ENCODE results near the gene SMYD3. TPM values are rescaled to one million over a fixed set of nuclear protein-coding genes. Genes with fewer than 3 reads are reported as not detected.

The SMYD3 gene
- total RNA-seq, 1 donor from 2014 or later, result 35.4 TPM

- Mint-ChIP-seq H3K27me3 (ENCODE audit: unreplicated experiment) (no peaks in the 10 kb centered on the region), H3K4me3 (ENCODE audit: unreplicated experiment) (no peak overlapping the region), H3K9me3 (ENCODE audit: unreplicated experiment) (peaks cover 7% of the 10 kb centered on the region), H3K36me3 (ENCODE audit: unreplicated experiment) (peaks cover 8% of the 10 kb centered on the region), H3K4me1 (ENCODE audit: low read depth, unreplicated experiment) (no peaks in the 10 kb centered on the region), H3K27ac (ENCODE audit: unreplicated experiment) (no peak overlapping the region)
- no peak for TF ChIP-seq CTCF (IDR thresholded peaks at IDR 0.05; ENCODE audit: partially characterized antibody, unreplicated experiment)
- no peak for DNase-seq
Measured at GRCh38 chr1:246086191-246086590, 420.9 kb downstream of the SMYD3 start.

GRCh38 chr1:246083416-246083815 is 423.7 kb downstream of the SMYD3 start:
- no peak for TF ChIP-seq CTCF (IDR thresholded peaks at IDR 0.05; ENCODE audit: partially characterized antibody, unreplicated experiment)
- no peak for DNase-seq

GRCh38 chr1:246081856-246082668 is 425.0 kb downstream of the SMYD3 start:
- TF ChIP-seq CTCF (IDR thresholded peaks at IDR 0.05; ENCODE audit: partially characterized antibody, unreplicated experiment), result no peak
- DNase-seq, result no peak
- Mint-ChIP-seq H3K4me1 (ENCODE audit: low read depth, unreplicated experiment) (no peaks in the 10 kb centered on the region), H3K9me3 (ENCODE audit: unreplicated experiment) (peaks cover 7% of the 10 kb centered on the region), H3K27me3 (ENCODE audit: unreplicated experiment) (peaks cover 2% of the 10 kb centered on the region), H3K36me3 (ENCODE audit: unreplicated experiment) (peaks cover 8% of the 10 kb centered on the region), H3K4me3 (ENCODE audit: unreplicated experiment) (no peak overlapping the region), H3K27ac (ENCODE audit: unreplicated experiment) (no peak overlapping the region)

More at GRCh38 chr1:246083416-246083815, 423.7 kb downstream of the SMYD3 start:
- Mint-ChIP-seq H3K4me3 (ENCODE audit: unreplicated experiment) (no peak overlapping the region), H3K27me3 (ENCODE audit: unreplicated experiment) (peaks cover 2% of the 10 kb centered on the region), H3K9me3 (ENCODE audit: unreplicated experiment) (peaks cover 7% of the 10 kb centered on the region), H3K36me3 (ENCODE audit: unreplicated experiment) (peaks cover 8% of the 10 kb centered on the region), H3K4me1 (ENCODE audit: low read depth, unreplicated experiment) (no peaks in the 10 kb centered on the region), H3K27ac (ENCODE audit: unreplicated experiment) (no peak overlapping the region)

GRCh38 chr1:246081138-246081702 is 425.9 kb downstream of the SMYD3 start:
- DNase-seq, result no peak
- no peak for TF ChIP-seq CTCF (IDR thresholded peaks at IDR 0.05; ENCODE audit: partially characterized antibody, unreplicated experiment)
- peaks cover 2% of the 10 kb centered on the region for H3K27me3 Mint-ChIP-seq (ENCODE audit: unreplicated experiment)

GRCh38 chr1:246080031-246080430 is 427.0 kb downstream of the SMYD3 start:
- Mint-ChIP-seq H3K4me3 (ENCODE audit: unreplicated experiment) (no peak overlapping the region), H3K4me1 (ENCODE audit: low read depth, unreplicated experiment) (no peaks in the 10 kb centered on the region), H3K27ac (ENCODE audit: unreplicated experiment) (no peak overlapping the region), H3K36me3 (ENCODE audit: unreplicated experiment) (peaks cover 8% of the 10 kb centered on the region), H3K9me3 (ENCODE audit: unreplicated experiment) (peaks cover 5% of the 10 kb centered on the region), H3K27me3 (ENCODE audit: unreplicated experiment) (peaks cover 2% of the 10 kb centered on the region)
- TF ChIP-seq CTCF (IDR thresholded peaks at IDR 0.05; ENCODE audit: partially characterized antibody, unreplicated experiment), result no peak
- DNase-seq, result no peak

More at GRCh38 chr1:246081138-246081702, 425.9 kb downstream of the SMYD3 start:
- peaks cover 5% of the 10 kb centered on the region for H3K9me3 Mint-ChIP-seq (ENCODE audit: unreplicated experiment)
- no peak overlapping the region for H3K27ac Mint-ChIP-seq (ENCODE audit: unreplicated experiment)
- H3K4me1 Mint-ChIP-seq (ENCODE audit: low read depth, unreplicated experiment), result no peaks in the 10 kb centered on the region
- H3K36me3 Mint-ChIP-seq (ENCODE audit: unreplicated experiment), result peaks cover 8% of the 10 kb centered on the region
- H3K4me3 Mint-ChIP-seq (ENCODE audit: unreplicated experiment), result no peak overlapping the region
